Hypothalamus (tissue), 51 donors: Measurements from ENCODE around the gene SWAP70.

Experiments
- DNase-seq, 51 donors: peaks; one replicate each; lab custom pipeline; 2025; lab: John Stamatoyannopoulos, UW

The SWAP70 gene

DNA sequence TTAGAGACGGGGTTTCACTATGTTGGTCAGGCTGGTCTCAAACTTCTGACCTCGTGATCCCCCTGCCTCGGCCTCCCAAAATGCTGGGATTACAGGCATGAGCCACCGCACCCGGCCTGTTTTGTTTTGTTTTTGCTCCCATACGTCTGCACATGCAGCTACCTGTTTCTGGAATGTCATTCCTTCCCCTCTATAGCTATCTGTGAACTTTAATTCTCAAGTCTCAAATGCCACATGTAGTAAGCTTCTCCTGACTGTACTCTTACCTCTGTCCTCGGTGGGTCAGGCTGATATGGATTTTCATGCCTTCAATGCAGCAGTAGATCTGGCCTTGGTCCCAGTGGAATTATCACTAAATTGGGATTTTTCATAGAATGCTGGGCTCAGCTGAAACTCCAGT is 12.4 kb upstream of the SWAP70 start:
- DNase-seq, result no peak

GRCh38 chr11:9651899-9652748 is 11.8 kb upstream of the SWAP70 start:
- DNase-seq, result no peak

DNA sequence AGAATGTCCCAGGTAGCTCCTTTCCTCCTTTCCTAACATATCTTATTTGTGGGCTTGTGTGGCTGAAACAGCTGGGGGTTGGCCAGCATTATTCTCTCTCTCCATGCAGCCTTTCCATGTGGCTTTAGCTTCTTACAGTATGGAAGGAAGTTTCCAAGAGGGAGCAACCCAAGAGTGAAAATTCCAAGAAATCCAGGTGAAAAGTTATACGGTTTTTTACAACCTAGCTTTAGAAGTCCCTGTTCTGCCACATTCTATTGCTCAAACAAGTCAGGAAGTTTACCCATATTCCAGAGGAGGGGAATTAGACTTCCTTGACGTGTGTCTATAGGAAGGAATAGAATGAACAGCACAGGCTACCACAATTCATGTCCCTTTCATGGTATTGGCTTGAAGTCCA is 10.0 kb upstream of the SWAP70 start:
- DNase-seq, result no peak

DNA sequence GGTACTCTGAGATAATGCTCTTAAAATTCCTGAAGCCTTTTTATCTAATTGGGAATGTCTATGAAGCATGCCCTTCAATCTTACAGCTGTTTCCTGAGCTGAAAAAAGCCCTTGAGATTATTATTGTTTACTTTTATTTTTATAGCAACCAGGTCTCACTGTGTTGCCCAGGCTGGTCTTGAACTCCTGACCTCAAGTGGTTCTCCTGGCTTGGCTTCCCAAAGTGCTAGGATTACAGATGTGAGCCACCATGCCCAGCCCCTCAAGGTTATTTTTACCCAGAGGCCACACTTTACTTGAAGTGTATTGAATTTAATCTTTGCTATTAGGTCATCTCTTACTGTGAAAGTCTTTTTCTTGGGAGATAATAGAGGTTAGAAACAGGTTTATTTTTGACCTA is 7.0 kb upstream of the SWAP70 start:
- no peak for DNase-seq

DNA sequence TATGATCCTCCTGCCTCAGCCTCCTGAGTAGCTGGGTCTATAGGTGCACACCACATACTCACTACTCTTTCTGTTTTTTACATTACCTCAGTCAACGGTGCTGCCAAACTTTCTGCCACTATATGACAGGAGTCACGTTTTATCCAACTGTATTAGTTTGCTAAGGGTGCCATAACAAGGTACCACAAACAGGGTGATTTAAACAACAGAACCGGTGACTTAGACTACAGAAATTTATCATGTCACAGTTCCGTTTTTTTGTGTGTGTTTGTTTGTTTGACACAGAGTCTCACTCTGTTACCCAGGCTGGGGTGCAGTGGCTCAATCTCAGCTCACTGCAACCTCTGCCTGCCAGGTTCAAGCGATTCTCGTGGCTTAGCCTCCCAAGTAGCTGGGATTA is 6.3 kb upstream of the SWAP70 start:
- DNase-seq, result no peak

DNA sequence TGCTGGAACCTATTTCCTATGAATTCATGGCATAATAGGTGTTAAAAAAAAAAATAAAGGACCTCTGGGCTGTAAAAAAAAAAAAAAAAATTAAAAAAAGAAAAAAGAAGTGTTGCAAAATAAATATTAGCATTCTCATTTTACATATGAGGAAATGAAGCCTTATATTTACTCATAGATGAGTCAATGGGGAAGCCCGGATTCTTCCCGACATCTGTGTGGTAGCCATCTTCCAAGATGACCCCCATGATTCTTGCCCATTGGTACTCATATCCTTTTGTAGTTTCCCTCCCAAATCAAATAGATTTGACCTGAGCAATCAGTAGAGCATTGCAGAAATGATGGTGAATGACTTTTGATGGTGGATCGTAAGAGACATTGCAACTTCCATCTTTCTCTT is 3.0 kb upstream of the SWAP70 start:
- DNase-seq, result no peak

DNA sequence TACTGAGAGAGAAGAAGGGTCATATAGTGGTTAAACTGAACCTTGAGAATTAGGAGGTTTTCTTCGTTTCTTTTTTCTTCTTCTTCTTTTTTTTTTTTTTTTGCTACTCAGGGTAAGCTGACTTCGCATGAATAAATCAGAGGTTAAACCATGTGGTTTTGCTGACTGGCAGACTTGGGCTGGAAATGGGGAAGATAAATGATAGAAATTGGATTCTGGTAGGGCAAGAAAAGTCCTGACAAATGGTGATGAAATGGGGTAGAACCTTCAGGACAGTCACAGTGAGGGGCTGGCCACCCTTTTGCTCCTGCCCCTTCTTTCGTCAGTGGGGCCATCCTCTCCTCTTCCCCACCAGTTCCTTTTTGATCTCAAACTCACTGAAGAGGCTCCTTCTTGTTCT is 1.6 kb upstream of the SWAP70 start:
- peak in 3 of 51 donors; percentile 5 to 15 (median 12) for DNase-seq

- DNase-seq, result peak in 11 of 51 donors; percentile 28 to 60 (median 43)
Observed at GRCh38 chr11:9664276-9665171, 647 bp downstream of the SWAP70 start.

DNA sequence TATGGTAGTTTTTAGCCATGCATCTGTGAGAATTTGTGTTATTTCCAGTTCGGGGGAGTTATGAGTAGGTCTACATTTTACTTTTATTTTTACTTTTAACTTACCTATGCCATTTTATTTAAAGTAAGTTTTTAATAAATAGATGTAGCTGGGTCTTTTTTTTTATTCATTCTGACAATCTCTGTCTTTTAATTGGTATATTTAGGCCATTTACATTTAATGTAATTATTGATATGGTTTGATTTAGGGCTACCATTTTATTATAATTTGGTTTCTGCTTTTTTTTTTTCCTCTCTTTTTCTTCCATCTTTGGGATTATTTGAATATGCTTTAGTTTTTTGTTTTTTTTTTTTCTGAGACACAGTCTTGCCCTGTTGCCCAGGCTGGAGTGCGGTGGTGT is 1.9 kb downstream of the SWAP70 start:
- DNase-seq, result no peak

GRCh38 chr11:9669954-9670353 is 6.1 kb downstream of the SWAP70 start:
- no peak for DNase-seq

DNA sequence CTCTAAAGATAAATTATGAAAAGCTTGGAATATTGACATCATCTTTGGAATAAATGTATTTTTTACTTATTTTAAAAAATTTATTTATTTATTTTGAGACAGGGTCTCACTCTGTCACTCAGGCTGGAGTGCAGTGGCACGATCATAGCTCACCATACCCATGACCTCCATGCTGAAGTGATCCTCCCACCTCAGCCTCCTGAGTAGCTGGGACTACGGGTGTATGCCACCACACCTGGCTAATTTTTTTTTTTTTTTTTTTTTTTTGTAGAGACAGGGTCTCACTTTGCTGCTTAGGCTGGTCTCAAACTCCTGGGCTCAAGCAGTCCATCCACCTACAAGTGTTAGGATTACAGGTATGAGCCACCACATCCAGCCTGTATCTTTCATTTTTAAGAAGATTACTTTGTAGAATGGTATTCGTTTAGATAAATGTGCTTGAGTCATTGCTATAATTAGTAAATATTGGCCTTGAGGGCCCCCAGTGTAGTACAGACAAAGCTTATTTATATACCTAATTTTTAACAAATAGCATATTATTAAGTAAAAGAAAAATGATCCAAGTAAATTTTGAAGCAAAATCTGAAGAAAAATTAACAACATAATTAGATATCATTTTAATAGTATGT is 8.5 kb downstream of the SWAP70 start:
- no peak for DNase-seq

GRCh38 chr11:9672918-9673317 is 9.0 kb downstream of the SWAP70 start:
- no peak for DNase-seq

- DNase-seq, result no peak
Observed at GRCh38 chr11:9675691-9676090, 11.8 kb downstream of the SWAP70 start.

DNA sequence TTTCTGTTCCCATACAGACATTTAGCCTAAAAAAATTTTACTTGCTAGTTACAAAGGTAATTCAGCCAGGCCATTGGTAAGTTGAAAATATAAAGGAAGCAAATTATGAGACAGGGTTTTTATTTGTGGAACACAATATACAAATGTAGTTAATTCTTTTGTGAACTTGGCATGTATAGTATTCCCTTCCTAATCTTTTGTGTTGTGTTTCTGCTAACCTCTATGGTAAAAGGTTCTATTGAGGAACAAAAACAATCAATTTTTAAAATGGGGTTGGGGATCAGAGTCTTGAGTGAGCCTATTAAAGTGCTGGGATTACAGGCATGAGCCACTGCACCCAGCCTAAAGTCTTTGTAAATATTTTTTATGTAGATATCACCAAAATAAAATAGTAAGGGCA is 14.1 kb downstream of the SWAP70 start:
- no peak for DNase-seq

DNA sequence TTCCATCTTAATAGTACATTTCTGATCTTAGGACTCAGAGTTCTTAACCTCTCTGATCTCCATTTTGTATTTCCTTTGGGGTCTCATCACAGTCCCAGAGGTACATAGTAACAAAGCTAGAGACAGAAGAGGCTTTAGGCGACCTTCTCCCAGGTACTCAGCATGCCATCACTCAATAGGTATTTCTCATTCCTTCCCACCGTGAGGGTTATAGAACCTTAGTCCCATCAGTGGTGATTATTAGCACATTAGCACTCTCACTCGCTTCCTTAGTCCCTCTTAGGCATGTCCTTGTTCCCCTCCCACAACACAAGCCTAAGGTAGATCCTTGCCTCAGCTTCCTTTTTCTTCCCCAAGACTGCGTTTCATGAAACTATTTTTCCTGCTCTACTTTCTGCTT is 14.7 kb downstream of the SWAP70 start:
- no peak for DNase-seq

DNA sequence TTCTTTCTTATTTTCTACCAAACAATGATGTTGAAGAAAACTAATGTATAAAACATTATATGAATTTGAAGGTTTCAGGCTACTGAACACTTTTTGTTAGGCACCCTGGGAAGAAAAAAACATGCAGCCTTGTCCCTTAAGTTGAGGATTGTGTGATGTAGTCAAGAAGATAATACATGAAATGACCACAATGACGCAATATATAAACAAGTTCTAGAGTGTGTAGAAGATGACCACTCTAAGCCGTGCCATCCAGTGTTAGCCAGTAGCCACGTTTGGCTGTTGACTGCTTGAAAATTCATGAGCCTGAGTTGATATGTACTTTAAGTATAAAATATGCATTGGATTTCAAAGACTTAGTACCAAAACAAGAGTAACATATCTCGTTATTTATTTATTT is 16.2 kb downstream of the SWAP70 start:
- no peak for DNase-seq

DNA sequence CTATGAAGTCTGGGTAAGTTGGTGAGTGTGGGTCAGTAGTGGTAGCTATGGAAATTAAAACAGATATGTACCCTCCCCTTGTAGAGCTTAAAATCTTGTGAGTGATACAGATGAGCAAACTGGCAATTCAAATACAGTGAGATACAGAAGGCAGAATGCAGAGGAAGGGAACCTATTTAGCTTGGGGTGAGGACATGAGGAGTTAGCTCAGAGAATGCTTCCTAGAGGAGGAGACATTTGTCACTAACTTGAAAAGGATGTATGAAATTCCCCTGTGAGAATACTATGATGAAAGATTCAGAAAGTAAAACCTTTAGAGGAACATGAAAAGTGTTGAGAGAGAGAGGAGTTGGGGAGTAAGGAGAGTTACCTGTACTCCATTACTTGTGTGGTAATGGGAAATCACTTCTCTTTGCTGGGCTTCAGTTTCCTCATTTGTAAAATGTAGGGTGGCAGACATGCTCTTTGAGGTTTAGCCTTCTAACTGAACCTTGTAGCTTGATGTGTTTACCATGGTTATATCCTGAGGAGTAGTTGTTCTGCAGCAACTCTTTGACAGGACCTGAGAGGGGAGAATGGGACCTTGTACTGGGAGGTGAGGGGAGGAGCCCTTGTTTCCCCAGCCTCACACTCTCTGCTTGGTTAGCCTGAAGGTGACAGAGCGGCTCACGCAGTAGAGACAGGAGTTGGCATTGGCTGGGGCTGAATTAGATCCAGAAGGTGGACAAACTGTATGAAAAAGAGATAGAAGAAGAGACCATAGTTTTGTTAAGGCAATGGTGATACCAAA is 17.9 kb downstream of the SWAP70 start:
- no peak for DNase-seq

DNA sequence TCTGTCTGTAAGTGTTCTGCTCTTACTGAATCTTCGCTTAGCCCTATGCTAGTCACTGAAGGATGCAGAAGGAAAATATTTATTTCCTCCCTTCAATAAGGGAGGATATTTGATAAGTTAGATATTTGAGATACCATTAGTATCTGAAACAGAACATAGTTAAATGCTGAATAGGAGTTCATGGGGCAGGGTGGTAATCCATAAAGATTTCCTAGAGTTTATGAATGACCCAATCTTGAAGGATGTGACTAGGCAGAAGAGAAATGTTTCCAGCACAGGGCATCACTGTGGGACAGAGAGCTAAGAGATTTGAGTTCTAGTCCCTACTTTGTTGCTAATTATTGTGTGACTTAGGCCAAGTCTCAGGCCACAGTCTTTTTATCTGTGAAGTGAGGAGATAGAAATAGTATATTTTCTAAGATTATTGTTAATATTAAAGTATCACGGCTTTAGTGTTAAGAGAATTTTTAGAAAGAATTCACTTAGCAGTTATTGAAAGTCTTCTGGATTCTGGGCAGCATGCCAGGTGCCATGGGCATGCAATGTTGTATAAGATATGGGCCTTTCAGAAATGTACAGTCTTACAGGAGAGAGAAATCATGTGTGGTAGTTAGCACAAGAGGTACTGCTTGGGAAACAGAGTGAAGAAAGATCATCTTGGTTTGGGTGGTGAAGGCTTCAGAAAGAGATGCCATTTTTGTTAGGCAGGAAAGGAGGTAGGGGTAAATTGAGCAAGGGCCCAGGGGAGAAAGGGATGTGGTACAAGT is 24.0 kb downstream of the SWAP70 start:
- DNase-seq, result peak in 4 of 51 donors; percentile 5 to 19 (median 6)

GRCh38 chr11:9688716-9689511 is 25.0 kb downstream of the SWAP70 start:
- peak in 25 of 51 donors; percentile 4 to 82 (median 28) for DNase-seq
